GM19351 (cell line): ENCODE measurements around the gene GGA2.
"Not testable (repeated sequence)": the region's sequence is repeated elsewhere in the genome, so short reads cannot be mapped to it uniquely, and the experiment has no call there.

Experiments
- ATAC-seq: cut with Tn5 transposase; IDR thresholded peaks from one replicate; pipeline ENCODE4 v1.9.1; 2021; ENCODE audit warnings: mild to moderate bottlenecking, moderate library complexity; ENCODE audit not compliant: unreplicated experiment

The GGA2 gene

GRCh38 chr16:23510164-23510914, at the start of gene GGA2:
Gene GGA2, minus strand, starts transcription at chr16:23510494. Its CDS starts 83 bp downstream, at chr16:23510411.
- peak; percentile 80 for ATAC-seq

- peak; percentile 6 for ATAC-seq
These were observed 47.7 kb upstream of the GGA2 start for GRCh38 chr16:23557779-23558702.

- peak; percentile 89 for ATAC-seq
These were observed 46.8 kb upstream of the GGA2 start, which contains the start of the genes EARS2 and UBFD1 for GRCh38 chr16:23556881-23557778. Gene EARS2, minus strand, starts transcription at chr16:23557350. Its CDS starts 7 bp downstream, at chr16:23557343. Gene UBFD1, plus strand, starts transcription at chr16:23557727. Its CDS starts 16 bp downstream, at chr16:23557743.

- no peak for ATAC-seq
These were observed 44.2 kb upstream of the GGA2 start for GRCh38 chr16:23554536-23554935.

GRCh38 chr16:23552161-23552560, 41.9 kb upstream of the GGA2 start:
- no peak for ATAC-seq

GRCh38 chr16:23549938-23550337, 39.6 kb upstream of the GGA2 start:
- ATAC-seq: no peak

GRCh38 chr16:23544436-23544835, 34.1 kb upstream of the GGA2 start:
- no peak for ATAC-seq

GRCh38 chr16:23540817-23541178, 30.5 kb upstream of the GGA2 start:
- ATAC-seq: not testable (repeated sequence)

GRCh38 chr16:23539984-23540816, 29.9 kb upstream of the GGA2 start:
- ATAC-seq: no peak

- ATAC-seq: no peak
These were observed 28.6 kb upstream of the GGA2 start for GRCh38 chr16:23538919-23539278.

GRCh38 chr16:23537390-23537789, 27.1 kb upstream of the GGA2 start:
- ATAC-seq: no peak

- ATAC-seq: no peak
These were observed 25.6 kb upstream of the GGA2 start for GRCh38 chr16:23535901-23536300.

- no peak for ATAC-seq
These were observed 24.9 kb upstream of the GGA2 start for GRCh38 chr16:23534868-23535860.

- no peak for ATAC-seq
These were observed 22.2 kb upstream of the GGA2 start for GRCh38 chr16:23532448-23532847.

- ATAC-seq: no peak
These were observed 19.8 kb upstream of the GGA2 start for GRCh38 chr16:23530062-23530461.

GRCh38 chr16:23528644-23529310, 18.5 kb upstream of the GGA2 start:
- ATAC-seq: no peak

GRCh38 chr16:23527961-23528643, 17.8 kb upstream of the GGA2 start:
- ATAC-seq: no peak

GRCh38 chr16:23524886-23525285, 14.6 kb upstream of the GGA2 start:
- ATAC-seq: no peak
